Measurements from ENCODE around the gene TRIM36.

DNA sequence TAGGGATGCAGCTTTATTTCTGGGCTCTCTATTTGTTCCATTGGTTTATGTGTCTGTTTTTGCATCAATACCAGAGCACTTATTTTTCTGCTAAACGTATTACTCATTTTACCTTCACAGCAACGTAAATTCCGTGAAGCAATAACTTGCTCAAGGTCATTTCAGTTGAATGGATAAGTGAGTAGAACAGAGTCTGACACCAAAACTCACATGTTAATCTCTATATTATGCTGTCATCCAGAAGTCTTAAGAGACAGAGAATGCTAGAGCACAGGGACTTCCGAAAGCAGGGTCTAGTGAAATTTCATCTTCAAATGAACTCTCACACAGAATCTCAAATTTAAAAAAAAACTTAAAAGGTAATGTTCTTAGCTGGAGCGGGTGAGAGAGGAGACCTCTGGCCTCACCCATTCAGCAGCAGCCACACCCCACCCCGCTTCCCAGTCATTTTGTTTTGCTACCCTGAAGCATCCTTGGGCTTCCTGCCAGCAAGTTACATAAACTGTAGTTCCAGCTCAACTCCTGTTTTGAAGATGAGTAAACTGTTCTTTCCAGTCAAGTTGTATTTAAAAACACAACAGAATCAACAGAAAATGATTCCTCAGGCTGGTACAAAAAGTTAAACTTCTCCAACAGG is 69.3 kb downstream of the TRIM36 start:
- TF ChIP-seq, protein P1, sequence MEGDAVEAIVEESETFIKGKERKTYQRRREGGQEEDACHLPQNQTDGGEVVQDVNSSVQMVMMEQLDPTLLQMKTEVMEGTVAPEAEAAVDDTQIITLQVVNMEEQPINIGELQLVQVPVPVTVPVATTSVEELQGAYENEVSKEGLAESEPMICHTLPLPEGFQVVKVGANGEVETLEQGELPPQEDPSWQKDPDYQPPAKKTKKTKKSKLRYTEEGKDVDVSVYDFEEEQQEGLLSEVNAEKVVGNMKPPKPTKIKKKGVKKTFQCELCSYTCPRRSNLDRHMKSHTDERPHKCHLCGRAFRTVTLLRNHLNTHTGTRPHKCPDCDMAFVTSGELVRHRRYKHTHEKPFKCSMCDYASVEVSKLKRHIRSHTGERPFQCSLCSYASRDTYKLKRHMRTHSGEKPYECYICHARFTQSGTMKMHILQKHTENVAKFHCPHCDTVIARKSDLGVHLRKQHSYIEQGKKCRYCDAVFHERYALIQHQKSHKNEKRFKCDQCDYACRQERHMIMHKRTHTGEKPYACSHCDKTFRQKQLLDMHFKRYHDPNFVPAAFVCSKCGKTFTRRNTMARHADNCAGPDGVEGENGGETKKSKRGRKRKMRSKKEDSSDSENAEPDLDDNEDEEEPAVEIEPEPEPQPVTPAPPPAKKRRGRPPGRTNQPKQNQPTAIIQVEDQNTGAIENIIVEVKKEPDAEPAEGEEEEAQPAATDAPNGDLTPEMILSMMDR (IDR thresholded peaks at IDR 0.05), result no peak
- no peak for TF ChIP-seq POLR2A (IDR thresholded peaks at IDR 0.05)
- no peak for TF ChIP-seq EP300 (IDR thresholded peaks at IDR 0.05)
